GM10266 (cell line): ENCODE results near the gene KLRC1.
"Not testable (repeated sequence)": the region's sequence is repeated elsewhere in the genome, so short reads cannot be mapped to it uniquely, and the experiment has no call there.

Experiments
- DNase-seq: peaks from one replicate; pipeline ENCODE4 v3.0.0; 2012; ENCODE audit errors: extremely low spot score
- CTCF ChIP-seq: IDR thresholded peaks from 2 replicates; pipeline ENCODE4 v1.5.1; 2012; ENCODE audit warnings: mild to moderate bottlenecking, low read depth; ENCODE audit not compliant: control insufficient read depth, insufficient read depth; ENCODE audit errors: missing control alignments

The KLRC1 gene

DNA sequence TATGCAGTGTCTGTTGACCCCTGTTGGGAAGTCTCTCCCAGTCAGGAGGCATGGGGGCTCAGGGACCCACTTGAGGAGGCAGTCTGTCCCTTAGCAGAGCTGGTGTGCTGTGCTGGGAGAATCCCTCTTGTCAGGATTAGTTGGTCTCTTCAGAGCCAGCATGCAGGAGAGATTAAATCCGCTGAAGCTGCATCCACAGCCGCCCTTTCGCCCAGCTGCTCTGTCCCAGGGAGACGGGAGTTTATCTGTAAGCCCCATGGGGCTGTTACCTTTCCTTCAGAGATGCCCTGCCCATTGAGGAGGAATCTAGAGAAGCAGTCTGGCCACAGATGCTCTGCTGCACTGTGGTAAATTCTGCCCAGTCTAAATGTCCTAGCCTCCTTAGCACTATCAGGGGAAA is 13.1 kb upstream of the KLRC1 start:
- TF ChIP-seq CTCF = no peak
- DNase-seq = no peak

DNA sequence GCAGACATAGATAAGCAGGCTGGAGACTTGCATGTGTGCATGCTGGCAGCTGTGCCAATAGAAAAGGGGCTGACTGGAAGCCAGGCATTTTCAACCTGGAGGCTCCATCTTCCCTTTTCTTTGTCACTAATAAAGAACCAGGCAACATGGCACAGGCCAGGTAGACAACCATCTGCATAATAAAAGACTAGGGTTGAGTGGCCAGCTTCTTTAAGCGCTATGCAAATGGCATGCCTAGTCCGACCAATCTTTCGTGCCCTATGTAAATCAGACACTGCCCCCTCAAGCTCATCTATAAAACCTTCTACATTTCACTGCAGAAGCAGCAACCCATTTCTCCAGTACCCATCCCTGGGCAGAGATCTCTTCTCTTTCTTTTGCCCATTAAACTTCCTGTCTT is 4.6 kb upstream of the KLRC1 start:
- no peak for DNase-seq
- TF ChIP-seq CTCF = no peak

GRCh38 chr12:10456856-10457255 is 3.7 kb upstream of the KLRC1 start:
- no peak for TF ChIP-seq CTCF
- no peak for DNase-seq

DNA sequence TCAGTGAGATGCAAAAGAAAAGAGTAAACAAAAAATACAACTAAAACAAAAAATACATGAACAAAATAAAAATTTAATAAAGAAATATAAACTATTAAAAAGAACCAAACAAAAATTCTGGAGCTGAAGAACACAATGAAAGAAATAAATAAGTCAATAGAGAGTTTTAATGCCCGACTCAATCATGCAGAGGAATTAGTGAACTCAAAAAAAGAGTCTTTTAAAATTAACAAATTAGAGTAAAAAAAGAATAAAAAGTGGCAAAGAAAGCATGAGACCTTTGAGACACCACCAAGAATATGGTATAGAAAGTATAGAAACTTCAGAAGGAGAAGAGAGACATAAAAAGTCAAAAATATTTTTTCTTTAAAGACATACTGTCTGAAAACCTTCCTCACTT is 2.6 kb upstream of the KLRC1 start:
- DNase-seq = no peak
- no peak for TF ChIP-seq CTCF

- TF ChIP-seq CTCF = no peak
- DNase-seq = no peak
These were observed 1.4 kb upstream of the KLRC1 start for GRCh38 chr12:10454531-10454930.

DNA sequence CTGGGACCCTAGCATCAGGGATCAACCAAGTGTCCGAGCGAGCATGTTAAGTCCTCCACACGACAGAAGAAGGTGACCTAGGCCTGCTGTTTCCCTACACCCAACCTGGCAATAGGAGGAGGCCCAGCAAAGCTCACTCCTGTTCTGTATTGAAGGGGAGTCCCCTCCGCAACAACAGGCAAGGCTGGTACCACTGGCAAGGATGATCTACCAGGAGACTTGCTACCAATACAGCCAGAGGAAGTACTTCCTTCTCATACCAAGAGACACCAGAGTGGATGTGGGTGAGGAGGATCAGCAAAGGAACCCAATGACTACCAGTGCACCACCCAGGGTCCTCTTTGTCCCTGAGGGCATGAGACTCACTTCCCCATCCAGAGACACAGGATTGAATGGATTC is 4.9 kb downstream of the KLRC1 start:
- TF ChIP-seq CTCF = no peak

GRCh38 chr12:10446052-10446451 is 7.1 kb downstream of the KLRC1 start:
- DNase-seq = not testable (repeated sequence)

More for the DNA sequence above, 4.9 kb downstream of the KLRC1 start:
- DNase-seq = no peak

- DNase-seq = not testable (repeated sequence)
These were observed 12.0 kb downstream of the KLRC1 start for GRCh38 chr12:10441144-10441543.

DNA sequence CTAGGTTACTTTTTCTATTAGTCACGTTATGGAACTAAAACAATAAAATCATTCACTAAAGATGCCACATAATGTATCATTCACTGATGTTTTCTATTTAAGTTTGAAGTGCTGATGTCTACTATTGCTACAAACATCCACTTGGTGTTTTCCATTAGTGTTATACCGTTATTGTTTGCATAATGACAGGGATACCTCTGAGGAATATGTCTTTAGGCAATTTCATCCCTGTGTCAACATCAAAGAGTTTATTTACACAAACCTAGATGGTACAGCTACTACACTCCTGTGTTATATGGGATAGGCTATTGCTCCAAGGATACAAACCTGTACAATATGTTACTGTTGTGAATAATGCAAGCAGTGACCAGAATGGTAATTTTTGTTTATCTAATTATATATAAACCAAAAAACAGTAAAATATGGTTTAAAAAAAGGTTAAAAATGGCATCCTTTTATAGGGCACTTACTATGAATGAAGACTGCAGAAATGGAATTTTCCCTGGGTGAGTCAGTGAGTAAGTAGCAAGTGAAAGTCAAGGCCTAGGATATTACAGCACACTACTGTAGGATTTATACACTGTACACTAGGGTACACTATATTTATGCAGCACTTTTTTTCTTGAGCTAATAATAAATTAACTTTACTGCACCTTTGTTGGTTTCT is 13.4 kb downstream of the KLRC1 start:
- DNase-seq = not testable (repeated sequence)

DNA sequence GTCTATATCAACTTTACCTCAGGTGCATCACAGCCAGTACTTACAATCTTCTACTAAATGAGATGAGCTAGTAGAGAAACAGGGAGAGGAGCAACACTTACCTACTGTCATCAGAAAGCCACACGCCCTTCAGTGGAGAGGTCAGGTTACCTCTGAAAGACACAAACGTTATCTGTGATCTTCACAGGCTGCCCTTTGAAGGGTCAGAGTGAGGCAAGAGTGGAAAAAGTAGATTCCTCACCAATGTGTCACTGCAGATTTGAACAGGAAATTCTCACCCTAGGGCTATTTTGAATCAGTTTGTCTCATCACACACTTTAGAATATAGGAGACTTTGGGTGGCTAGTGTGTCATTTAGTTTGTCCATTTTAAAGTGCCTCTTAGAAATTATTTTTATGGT is 15.6 kb downstream of the KLRC1 start:
- not testable (repeated sequence) for DNase-seq

DNA sequence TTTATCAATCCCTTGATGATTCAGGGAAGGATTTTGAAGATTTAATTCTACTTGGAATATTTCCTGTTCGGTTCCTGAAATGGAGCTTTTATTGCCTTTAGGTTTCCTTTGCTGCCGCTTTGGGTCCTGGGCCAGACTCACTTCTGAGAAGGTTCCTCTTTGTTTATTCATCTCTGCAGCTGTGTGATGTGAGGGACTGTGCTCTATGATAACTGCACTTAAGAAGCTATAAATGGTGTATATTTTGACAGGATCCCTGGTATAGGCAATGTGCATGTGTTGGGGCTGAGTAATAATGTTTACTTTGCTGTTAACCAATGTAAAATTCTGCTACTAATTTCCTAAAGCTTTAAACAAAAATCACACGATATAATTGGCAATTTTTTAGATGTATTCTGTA is 17.4 kb downstream of the KLRC1 start, which contains the start of gene KLRC2:
TSS of gene KLRC2 (minus strand) at position 195 of the 400 bp plus-strand sequence. CDS start at position 171, 24 bp downstream.
- not testable (repeated sequence) for DNase-seq

DNA sequence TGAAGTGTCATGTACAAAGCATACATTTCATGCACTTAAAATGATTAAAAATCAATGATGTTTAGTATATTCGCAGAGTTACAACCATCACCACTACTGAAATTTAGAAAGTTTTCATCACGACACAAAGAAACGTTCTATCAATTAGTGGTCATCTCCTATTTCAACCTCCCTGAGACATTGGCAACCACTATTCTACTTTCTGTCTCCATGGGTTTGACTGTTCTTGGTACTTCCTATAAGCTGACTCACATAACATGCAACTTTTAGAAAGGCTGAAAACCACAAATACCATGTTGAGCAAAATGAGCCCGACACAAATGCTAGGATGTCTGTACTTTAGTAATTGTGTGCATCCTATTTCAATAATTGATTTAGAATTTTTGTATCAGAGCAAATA is 22.6 kb downstream of the KLRC1 start:
- not testable (repeated sequence) for DNase-seq

DNA sequence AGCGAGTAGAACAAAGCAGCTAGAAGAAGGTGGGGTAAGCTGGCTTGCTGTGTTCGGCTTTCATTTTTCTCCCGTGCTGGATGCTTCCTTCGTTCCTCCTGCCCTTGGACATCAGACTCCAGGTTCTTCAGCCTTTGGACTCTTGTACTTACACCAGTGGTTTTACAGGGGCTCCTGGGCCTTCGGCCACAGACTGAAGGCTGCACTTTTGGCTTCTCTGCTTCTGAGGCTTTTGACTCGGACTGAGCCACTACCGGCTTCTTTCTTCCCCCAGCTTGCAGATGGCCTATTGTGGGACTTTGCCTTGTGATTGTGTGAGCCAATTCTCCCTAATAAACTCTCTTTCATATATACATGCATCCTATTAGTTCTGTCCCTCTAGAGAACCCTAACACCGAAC is 27.2 kb downstream of the KLRC1 start:
- not testable (repeated sequence) for DNase-seq
